OCI-LY3 (cell line): ENCODE measurements around the gene RNF149.

Experiments
- H2AFZ ChIP-seq: fragments of 200-600, 300-600 bp; shearing (Covaris generic); 2 replicates; pipeline ENCODE4 v1.6.0; 2014; ENCODE audit warnings: antibody characterized with exemption, low read depth, low read length
- H3K27ac ChIP-seq: fragments of 200-600, 300-600 bp; sonication (generic); 2 replicates; pipeline ENCODE4 v1.5.1; 2014; ENCODE audit warnings: mild to moderate bottlenecking, low read length, moderate library complexity, mixed read lengths
- H3K27me3 ChIP-seq: fragments of 200-600, 300-600 bp; sonication (generic); 2 replicates; pipeline ENCODE4 v1.6.1; 2014; ENCODE audit warnings: low read depth, low read length, mixed read lengths
- H3K36me3 ChIP-seq: fragments of 200-600, 300-600 bp; sonication (generic); replicated peaks from 2 replicates; pipeline ENCODE3; 2014; ENCODE audit warnings: low read depth, low read length, mixed read lengths
- H3K4me1 ChIP-seq: fragments of 300-600, 200-600 bp; sonication (generic); 2 replicates; pipeline ENCODE4 v1.6.1; 2014; ENCODE audit warnings: low read length, mixed read lengths
- H3K4me2 ChIP-seq: fragments of 200-600, 300-600 bp; sonication (generic); 2 replicates; pipeline ENCODE4 v1.6.1; 2014; ENCODE audit warnings: low read length, mixed read lengths
- H3K4me3 ChIP-seq: fragments of 300-600, 200-600 bp; sonication (generic); 2 replicates; pipeline ENCODE4 v1.5.1; 2014; ENCODE audit warnings: antibody characterized with exemption, mild to moderate bottlenecking, low read length, moderate library complexity
- H3K79me2 ChIP-seq: fragments of 300-600, 200-600 bp; shearing (Covaris generic); 2 replicates; pipeline ENCODE4 v1.6.1; 2014; ENCODE audit warnings: mild to moderate bottlenecking, low read length, mixed read lengths
- H3K9ac ChIP-seq: fragments of 300-600, 200-600 bp; shearing (Covaris generic); 2 replicates; pipeline ENCODE4 v1.6.0; 2014; ENCODE audit warnings: mild to moderate bottlenecking, low read length, moderate library complexity
- H3K9me3 ChIP-seq: fragments of 200-600, 300-600 bp; shearing (Covaris generic); 2 replicates; pipeline ENCODE4 v1.6.1; 2014; ENCODE audit warnings: low read length, mixed read lengths; ENCODE audit not compliant: insufficient read depth
- H4K20me1 ChIP-seq: fragments of 200-600, 300-600 bp; sonication (generic); 2 replicates; pipeline ENCODE4 v1.6.1; 2016; ENCODE audit warnings: low read length, mixed read lengths; ENCODE audit not compliant: insufficient read depth
- EZH2phosphoT487 ChIP-seq: fragments of 200-600 bp; shearing (Covaris generic); IDR thresholded peaks from 2 replicates; pipeline ENCODE4 v1.6.1; 2018; ENCODE audit warnings: antibody characterized with exemption, mixed run types, low read depth
- TF ChIP-seq, protein P1 (sequence below): fragments of 200-600, 300-600 bp; sonication (generic); IDR thresholded peaks from 2 replicates; pipeline ENCODE4 v1.5.1; 2014; ENCODE audit warnings: antibody characterized with exemption, low read length, low read depth

The RNF149 gene

DNA sequence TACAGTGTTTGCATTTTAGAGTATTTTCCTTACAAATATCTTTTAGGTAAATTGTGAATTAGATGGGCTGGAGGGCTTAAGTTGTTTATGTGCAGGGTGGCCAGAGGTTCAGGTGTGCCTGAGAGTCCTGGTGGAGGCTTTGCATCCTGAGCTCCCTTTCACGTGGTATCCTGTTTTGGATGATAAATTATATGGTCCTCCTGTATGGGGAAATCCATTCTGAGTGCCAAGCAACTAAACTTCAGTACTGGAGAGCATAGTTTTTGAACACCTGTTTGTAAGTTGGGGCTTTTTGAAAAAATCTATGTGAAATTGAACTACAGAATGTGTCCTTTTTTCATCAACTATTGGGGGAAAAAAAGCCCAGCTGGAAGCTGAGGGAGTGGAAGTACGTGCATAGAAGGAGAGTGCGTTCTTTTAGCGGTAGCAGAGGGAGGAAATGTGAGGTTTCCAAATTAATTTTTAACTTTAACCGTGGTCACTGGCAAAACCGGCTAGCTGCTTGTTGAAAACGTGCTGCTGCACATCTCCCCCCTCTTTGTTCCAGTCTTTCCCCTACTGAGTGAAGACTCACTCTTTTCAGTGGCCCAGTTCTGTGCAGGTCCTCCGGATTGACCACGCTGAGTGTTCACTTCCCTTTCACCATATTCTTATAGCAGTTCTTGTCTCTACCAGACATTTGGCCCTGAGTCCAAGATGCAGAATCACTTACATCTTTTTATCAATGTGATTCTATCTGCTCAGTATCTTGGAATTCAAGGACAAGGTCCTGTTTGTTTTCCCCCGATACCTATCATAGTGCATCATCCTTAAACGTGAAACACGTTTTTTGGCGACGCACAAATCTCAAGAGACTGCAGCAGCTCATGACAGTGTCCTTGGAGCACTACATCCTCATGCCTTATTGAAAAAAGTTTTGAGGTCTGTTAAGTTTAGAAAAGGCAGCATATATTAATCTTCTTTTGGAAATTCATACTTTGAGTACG is 40.5 kb downstream of the RNF149 start:
- Histone ChIP-seq H3K9me3 (no peaks in the 10 kb centered on the region), H3K9ac (no peak overlapping the region), H3K27me3 (no peaks in the 10 kb centered on the region), H3K4me1 (peaks cover 26% of the 10 kb centered on the region), H2AFZ (no peak overlapping the region), H3K79me2 (no peaks in the 10 kb centered on the region), H4K20me1 (no peaks in the 10 kb centered on the region), H3K27ac (peak overlapping the region; percentile 6; the same call in 1 of the 2 replicates), H3K36me3 (peaks cover 65% of the 10 kb centered on the region), H3K4me3 (no peak overlapping the region), H3K4me2 (peak overlapping the region; percentile 32)
- no peak for TF ChIP-seq EZH2phosphoT487
- TF ChIP-seq, protein P1, sequence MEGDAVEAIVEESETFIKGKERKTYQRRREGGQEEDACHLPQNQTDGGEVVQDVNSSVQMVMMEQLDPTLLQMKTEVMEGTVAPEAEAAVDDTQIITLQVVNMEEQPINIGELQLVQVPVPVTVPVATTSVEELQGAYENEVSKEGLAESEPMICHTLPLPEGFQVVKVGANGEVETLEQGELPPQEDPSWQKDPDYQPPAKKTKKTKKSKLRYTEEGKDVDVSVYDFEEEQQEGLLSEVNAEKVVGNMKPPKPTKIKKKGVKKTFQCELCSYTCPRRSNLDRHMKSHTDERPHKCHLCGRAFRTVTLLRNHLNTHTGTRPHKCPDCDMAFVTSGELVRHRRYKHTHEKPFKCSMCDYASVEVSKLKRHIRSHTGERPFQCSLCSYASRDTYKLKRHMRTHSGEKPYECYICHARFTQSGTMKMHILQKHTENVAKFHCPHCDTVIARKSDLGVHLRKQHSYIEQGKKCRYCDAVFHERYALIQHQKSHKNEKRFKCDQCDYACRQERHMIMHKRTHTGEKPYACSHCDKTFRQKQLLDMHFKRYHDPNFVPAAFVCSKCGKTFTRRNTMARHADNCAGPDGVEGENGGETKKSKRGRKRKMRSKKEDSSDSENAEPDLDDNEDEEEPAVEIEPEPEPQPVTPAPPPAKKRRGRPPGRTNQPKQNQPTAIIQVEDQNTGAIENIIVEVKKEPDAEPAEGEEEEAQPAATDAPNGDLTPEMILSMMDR = no peak

DNA sequence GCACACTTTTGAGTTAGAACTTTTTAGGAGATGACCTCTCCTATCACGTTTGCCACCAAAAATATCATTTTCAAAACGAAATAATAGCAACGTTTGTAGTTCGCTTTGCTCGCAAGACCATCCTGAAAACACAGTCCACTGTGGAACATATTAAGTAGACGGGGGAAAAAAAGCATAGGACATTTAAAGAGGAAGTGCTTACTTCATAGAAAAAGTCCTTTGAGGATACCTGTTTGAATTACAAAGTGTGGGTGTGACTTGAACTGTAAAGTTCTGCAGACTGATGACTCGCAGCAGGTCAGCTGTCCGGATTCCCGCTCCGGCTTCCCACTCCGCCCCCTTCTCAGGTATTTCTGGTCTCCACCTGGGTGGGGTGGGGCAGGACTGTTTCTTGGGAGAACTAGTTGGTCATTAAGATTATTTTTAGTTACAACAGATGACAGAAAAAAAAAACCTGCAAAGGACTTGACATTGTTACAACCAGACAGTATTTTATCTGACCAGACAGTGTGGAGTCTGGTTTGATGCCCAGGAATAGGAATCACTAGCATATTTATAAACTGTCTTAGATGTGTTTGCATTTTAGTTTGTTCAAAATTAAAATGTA is 42.5 kb downstream of the RNF149 start:
- peaks cover 13% of the 10 kb centered on the region for H3K4me1 ChIP-seq
- no peaks in the 10 kb centered on the region for H3K9me3 ChIP-seq
- no peak overlapping the region for H3K4me2 ChIP-seq
- no peak overlapping the region for H2AFZ ChIP-seq
- no peaks in the 10 kb centered on the region for H4K20me1 ChIP-seq
- H3K36me3 ChIP-seq = peaks cover 71% of the 10 kb centered on the region
- TF ChIP-seq EZH2phosphoT487 = no peak
- TF ChIP-seq, protein P1 = no peak
- H3K4me3 ChIP-seq = no peak overlapping the region
- H3K27ac ChIP-seq = no peak overlapping the region
- no peaks in the 10 kb centered on the region for H3K27me3 ChIP-seq
- H3K79me2 ChIP-seq = no peaks in the 10 kb centered on the region
- H3K9ac ChIP-seq = no peak overlapping the region

DNA sequence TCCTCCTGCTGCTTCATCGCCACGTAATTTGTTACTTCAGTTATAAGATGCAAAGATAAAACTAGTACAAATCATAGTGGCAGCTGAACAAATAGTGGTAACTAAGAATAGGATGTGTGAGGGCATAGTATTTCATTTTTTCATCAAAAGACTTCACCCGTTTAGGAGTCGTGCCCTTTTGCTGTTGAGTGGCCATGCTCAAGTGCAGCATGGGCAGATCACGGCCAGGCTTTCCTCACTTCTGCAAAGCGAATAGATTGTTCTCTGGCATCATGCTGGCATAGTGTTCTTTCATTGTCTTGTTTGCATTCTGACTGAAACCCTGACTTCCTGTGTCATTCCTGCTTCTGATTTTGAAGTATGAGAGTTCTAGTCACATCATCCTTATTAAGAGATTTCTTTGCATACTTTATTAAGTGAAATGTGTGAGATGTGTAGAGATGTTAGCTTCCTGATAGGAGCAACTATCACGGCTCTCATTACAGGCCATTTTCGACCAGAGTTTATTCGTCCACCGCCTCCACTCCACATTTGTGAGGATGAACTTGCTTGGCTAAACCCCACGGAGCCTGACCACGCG is 44.1 kb downstream of the RNF149 start:
- H4K20me1 ChIP-seq = no peaks in the 10 kb centered on the region
- H3K27ac ChIP-seq = no peak overlapping the region
- H3K79me2 ChIP-seq = 0 out of 2 replicates have a peak, but pooled peaks cover 3% of the 10 kb centered on the region
- no peak overlapping the region for H3K4me3 ChIP-seq
- H2AFZ ChIP-seq = no peak overlapping the region
- no peaks in the 10 kb centered on the region for H3K9me3 ChIP-seq
- H3K4me2 ChIP-seq = no peak overlapping the region
- H3K27me3 ChIP-seq = no peaks in the 10 kb centered on the region
- TF ChIP-seq, protein P1 = no peak
- TF ChIP-seq EZH2phosphoT487 = no peak
- H3K4me1 ChIP-seq = peaks cover 13% of the 10 kb centered on the region
- H3K9ac ChIP-seq = no peak overlapping the region
- peaks cover 61% of the 10 kb centered on the region for H3K36me3 ChIP-seq

DNA sequence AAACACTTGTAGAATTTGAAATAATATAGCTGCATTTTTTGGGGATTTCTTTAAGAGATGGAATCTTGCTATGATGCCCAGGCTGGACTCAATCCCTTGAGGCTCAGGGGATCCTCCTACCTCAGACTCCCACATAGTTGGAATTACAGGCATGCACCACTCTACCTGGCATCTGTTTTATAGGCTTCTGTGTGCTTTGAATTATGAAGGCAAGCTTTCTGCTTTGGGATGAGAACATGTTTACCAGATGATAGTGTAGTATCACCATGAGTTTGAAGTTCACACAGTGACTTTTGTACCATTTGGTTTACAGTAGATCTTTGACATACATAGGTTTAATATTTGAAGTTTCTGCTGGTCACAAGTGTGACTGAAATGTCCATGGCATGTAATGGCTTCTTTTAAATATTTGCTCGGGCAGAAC is 45.1 kb downstream of the RNF149 start:
- Histone ChIP-seq H3K4me2 (no peak overlapping the region), H3K27me3 (no peaks in the 10 kb centered on the region), H3K4me3 (no peak overlapping the region), H3K36me3 (peaks cover 51% of the 10 kb centered on the region), H3K9me3 (no peaks in the 10 kb centered on the region), H4K20me1 (no peaks in the 10 kb centered on the region), H3K9ac (no peak overlapping the region), H2AFZ (no peak overlapping the region), H3K27ac (no peak overlapping the region), H3K4me1 (peaks cover 12% of the 10 kb centered on the region), H3K79me2 (peaks cover 11% of the 10 kb centered on the region; the same call in 1 of the 2 replicates)
- no peak for TF ChIP-seq EZH2phosphoT487
- TF ChIP-seq, protein P1 = no peak
